ENCODE results near the gene OCA2.
"Not testable (repeated sequence)": the region's sequence is repeated elsewhere in the genome, so short reads cannot be mapped to it uniquely, and the experiment has no call there.

Gene OCA2

GRCh38 chr15:28098766-28099554, at the start of gene OCA2:
OCA2 (minus strand) TSS chr15:28099315; CDS start chr15:28081874, 17,441 bp downstream.
- Histone ChIP-seq H3K4me2 (ENCODE audit: low read length) (no peak within 1 kb of the TSS), H3K36me3 (ENCODE audit: insufficient read depth, low read length) (no peaks in the 10 kb centered on the region; the same call in 1 of the 2 replicates), H3K4me1 (ENCODE audit: insufficient read depth, low read length, severe bottlenecking) (peaks cover 22% of the 10 kb centered on the region), H3F3A (ENCODE audit: insufficient read depth, low read length) (no peaks in the 10 kb centered on the region), H2AFZ (ENCODE audit: low read length) (no peak within 1 kb of the TSS), H3K27me3 (ENCODE audit: insufficient read depth, low read length) (peaks cover 10% of the 10 kb centered on the region; the same call in 1 of the 2 replicates), H3K9me3 (ENCODE audit: low read length) (no peaks in the 10 kb centered on the region), H4K20me1 (ENCODE audit: insufficient read depth, low read length) (no peaks in the 10 kb centered on the region), H3K79me2 (ENCODE audit: insufficient read depth, low read length) (no peaks in the 10 kb centered on the region), H3K9ac (ENCODE audit: low read length) (no peak within 1 kb of the TSS), H3K9me2 (ENCODE audit: low read depth, low read length) (no peaks in the 10 kb centered on the region), H3K27ac (ENCODE audit: low read depth, low read length, poor library complexity, severe bottlenecking) (no peak within 1 kb of the TSS), H3K4me3 (ENCODE audit: low read depth, low read length, poor library complexity, severe bottlenecking) (no peak within 1 kb of the TSS)
- TF ChIP-seq EZH2 (IDR thresholded peaks at IDR 0.05; ENCODE audit: borderline replicate concordance, low read length) (no peak), CTCF (IDR thresholded peaks at IDR 0.05; ENCODE audit: low read length) (peak; percentile 34)

GRCh38 chr15:28147801-28148200, 48.7 kb upstream of the OCA2 start:
- H3K27ac ChIP-seq (ENCODE audit: low read depth, low read length, poor library complexity, severe bottlenecking) = no peak overlapping the region
- peaks cover 10% of the 10 kb centered on the region; the same call in 1 of the 2 replicates for H3K79me2 ChIP-seq (ENCODE audit: insufficient read depth, low read length)
- peaks cover 7% of the 10 kb centered on the region for H3K9me3 ChIP-seq (ENCODE audit: low read length)
- H3K4me1 ChIP-seq (ENCODE audit: insufficient read depth, low read length, severe bottlenecking) = no peaks in the 10 kb centered on the region
- H4K20me1 ChIP-seq (ENCODE audit: insufficient read depth, low read length) = no peaks in the 10 kb centered on the region
- TF ChIP-seq EZH2 (IDR thresholded peaks at IDR 0.05; ENCODE audit: borderline replicate concordance, low read length) = no peak
- no peak for TF ChIP-seq CTCF (IDR thresholded peaks at IDR 0.05; ENCODE audit: low read length)
- no peaks in the 10 kb centered on the region for H3K27me3 ChIP-seq (ENCODE audit: insufficient read depth, low read length)
- H3K9me2 ChIP-seq (ENCODE audit: low read depth, low read length) = no peaks in the 10 kb centered on the region
- H3K9ac ChIP-seq (ENCODE audit: low read length) = no peak overlapping the region
- H3K36me3 ChIP-seq (ENCODE audit: insufficient read depth, low read length) = peaks cover 59% of the 10 kb centered on the region
- H2AFZ ChIP-seq (ENCODE audit: low read length) = no peak overlapping the region
- H3K4me2 ChIP-seq (ENCODE audit: low read length) = no peak overlapping the region
- no peaks in the 10 kb centered on the region; the same call in 1 of the 2 replicates for H3F3A ChIP-seq (ENCODE audit: insufficient read depth, low read length)
- H3K4me3 ChIP-seq (ENCODE audit: low read depth, low read length, poor library complexity, severe bottlenecking) = no peak overlapping the region

GRCh38 chr15:28145419-28145818, 46.3 kb upstream of the OCA2 start:
- not testable (repeated sequence) for H3K79me2 ChIP-seq (ENCODE audit: insufficient read depth, low read length); H3K27ac ChIP-seq (ENCODE audit: low read depth, low read length, poor library complexity, severe bottlenecking); H3K27me3 ChIP-seq (ENCODE audit: insufficient read depth, low read length); H3K4me2 ChIP-seq (ENCODE audit: low read length); H3K4me3 ChIP-seq (ENCODE audit: low read depth, low read length, poor library complexity, severe bottlenecking); H4K20me1 ChIP-seq (ENCODE audit: insufficient read depth, low read length); H2AFZ ChIP-seq (ENCODE audit: low read length); H3F3A ChIP-seq (ENCODE audit: insufficient read depth, low read length); H3K9me3 ChIP-seq (ENCODE audit: low read length); H3K9ac ChIP-seq (ENCODE audit: low read length); H3K4me1 ChIP-seq (ENCODE audit: insufficient read depth, low read length, severe bottlenecking); H3K9me2 ChIP-seq (ENCODE audit: low read depth, low read length)
- peaks cover 56% of the 10 kb centered on the region for H3K36me3 ChIP-seq (ENCODE audit: insufficient read depth, low read length)

GRCh38 chr15:28140062-28140461, 40.9 kb upstream of the OCA2 start:
- Histone ChIP-seq H3K9me3 (ENCODE audit: low read length) (no peaks in the 10 kb centered on the region), H4K20me1 (ENCODE audit: insufficient read depth, low read length) (no peaks in the 10 kb centered on the region), H3K4me2 (ENCODE audit: low read length) (no peak overlapping the region), H3K79me2 (ENCODE audit: insufficient read depth, low read length) (no peaks in the 10 kb centered on the region), H3K27me3 (ENCODE audit: insufficient read depth, low read length) (no peaks in the 10 kb centered on the region), H3K36me3 (ENCODE audit: insufficient read depth, low read length) (peaks cover 60% of the 10 kb centered on the region), H3K9me2 (ENCODE audit: low read depth, low read length) (no peaks in the 10 kb centered on the region), H3K4me1 (ENCODE audit: insufficient read depth, low read length, severe bottlenecking) (peaks cover 9% of the 10 kb centered on the region), H3F3A (ENCODE audit: insufficient read depth, low read length) (no peaks in the 10 kb centered on the region), H3K4me3 (ENCODE audit: low read depth, low read length, poor library complexity, severe bottlenecking) (no peak overlapping the region), H3K27ac (ENCODE audit: low read depth, low read length, poor library complexity, severe bottlenecking) (no peak overlapping the region), H3K9ac (ENCODE audit: low read length) (no peak overlapping the region), H2AFZ (ENCODE audit: low read length) (no peak overlapping the region)
- TF ChIP-seq CTCF (IDR thresholded peaks at IDR 0.05; ENCODE audit: low read length) = no peak
- no peak for TF ChIP-seq EZH2 (IDR thresholded peaks at IDR 0.05; ENCODE audit: borderline replicate concordance, low read length)

- H3K27ac ChIP-seq (ENCODE audit: low read depth, low read length, poor library complexity, severe bottlenecking); H3K4me3 ChIP-seq (ENCODE audit: low read depth, low read length, poor library complexity, severe bottlenecking); H3K79me2 ChIP-seq (ENCODE audit: insufficient read depth, low read length); H4K20me1 ChIP-seq (ENCODE audit: insufficient read depth, low read length); H2AFZ ChIP-seq (ENCODE audit: low read length); H3K9ac ChIP-seq (ENCODE audit: low read length); H3K9me2 ChIP-seq (ENCODE audit: low read depth, low read length); H3K9me3 ChIP-seq (ENCODE audit: low read length); H3K4me2 ChIP-seq (ENCODE audit: low read length); H3F3A ChIP-seq (ENCODE audit: insufficient read depth, low read length); H3K4me1 ChIP-seq (ENCODE audit: insufficient read depth, low read length, severe bottlenecking); H3K27me3 ChIP-seq (ENCODE audit: insufficient read depth, low read length): not testable (repeated sequence)
- peaks cover 56% of the 10 kb centered on the region for H3K36me3 ChIP-seq (ENCODE audit: insufficient read depth, low read length)
These were observed 38.4 kb upstream of the OCA2 start for GRCh38 chr15:28137408-28138039.
